Inferior parietal cortex (tissue), 1 donor: ENCODE measurements around the gene P3H2.
A peak's percentile ranks its signal among the peaks of the same experiment; 100 is the strongest.
"Not testable (repeated sequence)": the region's sequence is repeated elsewhere in the genome, so short reads cannot be mapped to it uniquely, and the experiment has no call there.

Experiments
- DNase-seq: peaks from one replicate; pipeline ENCODE4 v3.0.0-alpha.2; 2016; ENCODE audit errors: extremely low spot score

P3H2 gene, protein sequence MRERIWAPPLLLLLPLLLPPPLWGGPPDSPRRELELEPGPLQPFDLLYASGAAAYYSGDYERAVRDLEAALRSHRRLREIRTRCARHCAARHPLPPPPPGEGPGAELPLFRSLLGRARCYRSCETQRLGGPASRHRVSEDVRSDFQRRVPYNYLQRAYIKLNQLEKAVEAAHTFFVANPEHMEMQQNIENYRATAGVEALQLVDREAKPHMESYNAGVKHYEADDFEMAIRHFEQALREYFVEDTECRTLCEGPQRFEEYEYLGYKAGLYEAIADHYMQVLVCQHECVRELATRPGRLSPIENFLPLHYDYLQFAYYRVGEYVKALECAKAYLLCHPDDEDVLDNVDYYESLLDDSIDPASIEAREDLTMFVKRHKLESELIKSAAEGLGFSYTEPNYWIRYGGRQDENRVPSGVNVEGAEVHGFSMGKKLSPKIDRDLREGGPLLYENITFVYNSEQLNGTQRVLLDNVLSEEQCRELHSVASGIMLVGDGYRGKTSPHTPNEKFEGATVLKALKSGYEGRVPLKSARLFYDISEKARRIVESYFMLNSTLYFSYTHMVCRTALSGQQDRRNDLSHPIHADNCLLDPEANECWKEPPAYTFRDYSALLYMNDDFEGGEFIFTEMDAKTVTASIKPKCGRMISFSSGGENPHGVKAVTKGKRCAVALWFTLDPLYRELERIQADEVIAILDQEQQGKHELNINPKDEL

DNA sequence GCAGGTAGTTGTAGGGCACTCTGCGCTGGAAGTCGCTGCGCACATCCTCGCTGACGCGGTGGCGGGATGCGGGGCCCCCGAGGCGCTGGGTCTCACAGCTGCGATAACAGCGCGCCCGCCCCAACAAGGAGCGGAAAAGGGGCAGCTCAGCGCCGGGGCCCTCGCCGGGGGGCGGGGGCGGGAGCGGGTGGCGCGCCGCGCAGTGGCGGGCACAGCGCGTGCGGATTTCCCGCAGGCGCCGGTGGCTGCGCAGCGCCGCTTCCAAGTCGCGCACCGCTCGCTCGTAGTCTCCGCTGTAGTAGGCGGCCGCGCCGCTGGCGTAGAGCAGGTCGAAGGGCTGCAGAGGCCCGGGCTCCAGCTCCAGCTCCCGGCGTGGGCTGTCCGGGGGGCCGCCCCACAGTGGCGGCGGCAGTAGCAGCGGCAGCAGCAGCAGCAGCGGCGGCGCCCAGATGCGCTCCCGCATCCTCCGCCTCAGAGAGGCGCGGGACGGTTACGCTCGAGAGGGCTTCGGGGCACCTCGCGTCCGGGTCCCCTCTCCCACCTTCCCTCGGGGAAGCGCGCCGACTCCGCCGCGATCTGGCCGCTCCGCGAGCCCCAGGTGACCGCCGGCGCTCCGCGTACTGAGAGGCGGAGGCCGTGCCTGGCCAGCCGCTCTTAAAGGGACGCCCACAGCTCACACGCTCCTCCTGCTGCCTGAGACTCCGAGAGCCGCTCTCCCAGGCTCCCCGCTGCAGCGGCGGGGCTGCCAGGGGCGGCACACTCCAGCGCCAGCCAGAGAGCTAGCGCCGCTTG lies at the start of gene P3H2:
TSS of gene P3H2 (minus strand) at position 629 of the 792 bp plus-strand sequence. CDS start at position 463, 166 bp downstream.
- peak; percentile 79 for DNase-seq

DNA sequence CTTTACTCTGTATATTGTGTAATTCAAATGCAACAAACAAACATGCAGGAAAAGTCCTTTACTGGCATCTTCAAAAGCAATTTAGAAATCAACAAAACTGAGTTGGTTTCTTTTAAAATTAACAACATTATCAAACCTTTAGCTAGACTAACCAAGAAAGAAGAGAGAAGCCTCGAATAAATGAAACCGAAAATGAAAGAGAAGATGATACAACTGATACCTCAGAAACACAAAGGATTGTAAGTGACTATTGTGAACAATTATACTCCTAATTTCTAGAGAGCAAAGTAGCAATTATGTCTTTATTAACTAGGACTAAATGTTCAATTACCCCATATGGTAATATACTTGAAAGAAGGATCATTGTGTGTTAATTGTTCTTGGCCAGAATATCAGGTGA lies 49.2 kb upstream of the P3H2 start:
- no peak for DNase-seq

DNA sequence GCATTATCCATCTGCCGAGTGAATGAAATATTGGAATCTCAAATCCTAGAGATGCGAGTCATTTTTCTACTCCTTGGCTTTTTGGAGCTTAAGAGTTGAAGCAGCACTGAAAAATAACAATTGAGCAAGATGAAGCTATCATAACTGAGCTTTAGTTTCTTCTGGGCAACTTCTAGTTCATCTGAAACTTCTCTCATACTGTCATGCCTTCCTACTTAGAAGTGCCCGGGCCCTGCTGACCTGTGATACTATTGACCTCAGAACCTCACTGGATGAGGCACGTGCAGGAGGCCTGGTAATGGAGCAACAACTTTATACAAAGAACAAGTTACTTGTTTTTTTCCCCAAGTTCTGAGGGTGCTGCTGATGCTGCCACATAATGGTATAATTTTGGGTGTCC lies 48.5 kb upstream of the P3H2 start:
- DNase-seq, result no peak

- DNase-seq, result no peak
Observed at GRCh38 chr3:190167936-190168680, 47.4 kb upstream of the P3H2 start.

GRCh38 chr3:190166948-190167347 lies 46.3 kb upstream of the P3H2 start:
- no peak for DNase-seq

DNA sequence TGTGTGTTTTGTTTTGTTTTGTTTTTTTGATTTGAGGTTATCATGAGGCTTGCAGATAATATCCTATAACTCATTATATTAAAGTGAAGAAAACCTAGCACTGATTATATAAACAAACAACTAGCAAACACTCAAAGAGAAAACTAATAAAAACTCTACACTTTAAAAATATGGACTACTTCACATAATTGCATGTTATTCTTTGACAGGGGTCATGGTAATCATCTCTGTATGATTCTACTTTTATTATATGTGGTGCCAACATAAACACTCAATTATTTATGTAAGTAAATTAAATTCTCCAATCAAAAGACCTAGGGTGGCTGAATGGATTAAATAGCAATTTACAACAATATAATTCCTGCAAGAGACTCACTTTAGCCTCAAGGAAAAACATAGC lies 44.6 kb upstream of the P3H2 start:
- no peak for DNase-seq

DNA sequence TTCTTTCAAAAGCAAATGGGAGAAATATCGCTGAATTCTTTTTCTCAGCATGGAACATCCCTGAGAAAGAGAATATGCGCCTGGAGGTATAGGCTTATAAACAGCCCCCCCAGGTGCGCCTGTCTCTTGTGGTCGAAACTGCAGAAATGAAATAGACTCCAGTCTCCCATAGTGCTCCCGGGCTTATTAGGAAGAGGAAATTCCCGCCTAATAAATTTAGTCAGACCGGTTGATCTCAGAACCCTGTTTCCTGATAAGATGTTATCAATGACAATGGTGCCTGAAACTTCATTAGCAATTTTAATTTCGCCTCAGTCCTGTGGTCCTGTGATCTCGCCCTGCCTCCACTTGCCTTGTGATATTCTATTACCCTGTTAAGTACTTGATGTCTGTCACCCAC lies 41.3 kb upstream of the P3H2 start:
- DNase-seq, result not testable (repeated sequence)

DNA sequence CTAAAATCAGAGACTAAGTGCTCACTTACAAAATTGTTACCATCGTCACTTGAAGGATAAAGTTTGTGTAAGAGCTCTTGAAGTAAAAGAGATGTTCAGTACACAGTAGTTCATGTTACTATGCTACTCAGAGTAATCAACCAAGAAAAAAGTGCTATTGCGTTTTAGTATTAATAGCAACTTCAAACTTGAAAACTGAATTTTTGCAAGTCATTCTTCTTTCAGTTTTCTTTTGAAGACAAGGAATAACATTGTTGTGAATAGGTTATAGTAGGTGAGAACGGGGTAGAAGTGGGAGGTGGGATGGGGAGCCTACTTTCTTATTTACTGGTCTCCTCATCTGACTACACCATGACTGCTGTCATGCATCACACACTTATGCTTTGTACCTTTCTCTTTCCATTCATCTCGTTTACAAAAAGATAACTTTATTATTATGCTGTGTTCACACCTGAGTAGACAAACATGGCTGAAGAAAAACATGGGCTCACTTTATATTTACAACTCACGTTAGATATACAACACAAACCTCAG lies 39.3 kb upstream of the P3H2 start:
- DNase-seq, result no peak

DNA sequence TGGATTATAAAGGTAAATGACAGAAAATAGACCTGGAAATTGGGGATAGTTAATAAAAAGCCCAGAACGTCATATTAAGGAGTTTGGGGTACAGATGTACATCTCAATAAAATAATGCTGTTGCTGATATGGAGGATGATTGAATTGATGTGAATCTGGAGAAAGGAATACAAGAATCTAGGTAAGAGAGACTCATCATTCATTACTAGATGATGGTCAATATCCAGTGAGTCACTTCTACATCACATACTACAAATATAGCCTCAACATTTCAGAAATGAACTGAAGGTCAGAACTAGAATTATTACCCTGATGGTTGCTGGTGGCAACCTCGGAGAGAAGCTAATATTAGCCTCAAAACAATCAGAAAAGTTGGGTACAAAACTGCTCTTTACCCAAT lies 37.6 kb upstream of the P3H2 start:
- DNase-seq, result no peak

DNA sequence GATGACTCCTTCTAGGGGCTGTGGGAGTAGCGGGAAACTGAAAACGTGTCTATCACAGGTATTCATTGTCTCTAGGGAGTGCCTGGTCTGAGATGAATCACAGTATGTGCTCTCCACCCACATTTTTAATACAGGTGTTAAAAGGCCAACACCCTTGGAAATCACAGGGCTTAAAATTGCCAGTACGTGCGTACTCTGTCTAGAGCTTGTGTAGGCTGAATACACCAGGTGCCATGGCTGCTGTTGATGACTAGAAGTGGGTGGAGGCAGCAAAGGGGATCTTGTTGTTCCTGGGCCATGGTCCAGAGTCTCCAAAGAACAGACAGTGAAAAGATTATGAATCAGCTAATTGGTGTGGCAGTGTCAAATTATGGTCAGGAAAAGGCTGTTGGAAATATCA lies 35.1 kb upstream of the P3H2 start:
- DNase-seq, result no peak

DNA sequence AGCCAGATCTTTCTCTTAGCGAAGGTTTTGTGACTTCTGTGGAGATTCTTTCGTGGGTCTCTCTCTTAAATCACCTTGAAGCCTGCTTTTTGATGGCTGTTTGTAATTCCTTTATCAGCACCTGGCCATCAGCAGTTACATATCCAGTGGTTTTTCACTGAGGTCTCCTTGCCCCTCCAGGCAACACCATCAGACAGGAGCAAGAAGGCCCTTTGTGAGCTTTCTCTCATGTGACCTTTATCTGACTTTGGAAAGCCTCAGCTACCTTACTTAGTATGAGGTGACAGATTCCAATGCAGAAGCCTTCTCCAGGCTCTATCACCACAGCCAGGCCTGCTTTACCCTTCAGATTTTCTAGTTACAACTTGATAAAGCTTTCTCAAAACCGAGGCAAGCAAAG lies 30.0 kb upstream of the P3H2 start:
- DNase-seq, result no peak

DNA sequence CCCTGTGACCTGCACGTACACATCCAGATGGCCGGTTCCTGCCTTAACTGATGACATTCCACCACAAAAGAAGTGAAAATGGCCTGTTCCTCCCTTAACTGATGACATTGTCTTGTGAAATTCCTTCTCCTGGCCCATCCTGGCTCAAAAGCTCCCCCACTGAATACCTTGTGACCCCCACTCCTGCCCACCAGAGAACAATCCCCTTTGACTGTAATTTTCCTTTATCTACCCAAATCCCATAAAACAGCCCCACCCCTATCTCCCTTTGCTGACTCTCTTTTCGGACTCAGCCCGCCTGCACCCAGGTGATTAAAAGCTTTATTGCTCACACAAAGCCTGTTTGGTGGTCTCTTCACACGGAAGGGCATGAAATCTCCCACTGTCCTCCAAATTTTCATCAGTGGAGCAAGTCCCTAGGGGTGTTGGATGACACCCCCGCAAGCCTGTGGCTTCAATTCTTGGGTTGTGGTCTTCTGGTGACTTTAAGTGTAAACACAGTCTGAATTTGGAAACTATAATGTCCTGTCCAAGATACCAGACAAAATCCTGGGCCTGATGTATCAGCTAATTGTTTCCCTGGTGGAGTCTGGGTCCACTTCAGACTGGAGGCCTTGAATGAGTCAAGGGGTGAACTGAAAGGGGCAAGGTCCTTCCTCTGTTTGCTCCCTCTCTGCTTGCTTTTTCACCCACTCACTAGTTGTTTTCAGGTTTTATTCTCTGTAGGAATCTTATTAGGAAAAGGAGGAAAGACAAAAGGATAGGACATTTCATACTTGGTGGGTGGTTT lies 29.3 kb upstream of the P3H2 start:
- not testable (repeated sequence) for DNase-seq

DNA sequence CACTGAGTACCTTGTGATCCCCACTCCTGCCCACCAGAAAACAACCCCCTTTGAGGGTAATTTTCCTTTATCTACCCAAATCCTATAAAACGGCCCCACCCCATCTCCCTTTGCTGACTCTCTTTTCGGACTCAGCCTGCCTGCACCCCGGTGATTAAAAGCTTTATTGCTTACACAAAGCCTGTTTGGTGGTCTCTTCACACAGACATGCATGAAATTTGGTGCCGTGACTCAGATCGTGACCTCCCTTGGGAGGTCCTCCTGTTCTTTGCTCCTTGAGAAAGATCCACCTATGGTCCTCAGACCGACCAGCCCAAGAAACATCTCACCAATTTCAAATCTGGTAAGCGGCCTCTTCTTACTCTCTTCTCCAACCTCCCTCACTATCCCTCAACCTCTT lies 24.1 kb upstream of the P3H2 start:
- not testable (repeated sequence) for DNase-seq

DNA sequence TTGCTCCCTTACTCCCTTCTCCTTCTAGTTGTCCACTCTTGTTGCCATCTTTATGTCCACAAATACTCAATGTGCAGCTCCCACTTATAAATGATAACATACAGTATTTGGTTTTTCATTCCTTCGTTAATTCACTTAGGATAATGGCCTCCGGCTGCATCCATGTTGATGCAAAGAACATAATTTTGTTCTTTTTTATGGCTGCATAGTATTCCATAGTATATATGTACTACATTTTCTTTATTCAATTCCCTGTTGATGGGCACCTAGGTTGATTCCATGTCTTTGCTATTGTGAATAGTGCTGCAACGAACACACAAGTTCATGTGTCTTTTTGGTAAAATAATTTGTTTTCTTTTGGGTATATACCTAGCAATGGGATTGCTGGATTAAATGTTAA lies 21.3 kb upstream of the P3H2 start:
- DNase-seq, result no peak

GRCh38 chr3:190139365-190139764 lies 18.7 kb upstream of the P3H2 start:
- no peak for DNase-seq

GRCh38 chr3:190132371-190132770 lies 11.7 kb upstream of the P3H2 start:
- no peak for DNase-seq

DNA sequence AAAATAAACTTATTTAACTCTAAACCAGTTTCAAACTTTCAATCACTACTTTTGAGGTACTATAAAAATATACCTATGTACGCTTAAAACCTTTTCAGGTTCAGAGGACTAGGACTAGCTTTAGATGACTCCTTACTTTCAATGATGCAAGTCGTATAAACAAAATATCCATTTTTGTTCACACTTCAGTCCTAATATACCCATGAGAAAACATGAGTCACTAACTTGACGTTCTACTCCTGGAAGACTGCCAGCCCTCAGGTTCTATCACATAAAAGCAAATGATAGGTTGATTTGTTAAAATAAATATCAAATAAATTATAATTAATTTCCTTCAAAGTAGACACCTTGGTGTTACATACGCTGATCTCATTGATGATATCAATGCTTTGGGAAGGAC lies 10.6 kb upstream of the P3H2 start:
- DNase-seq, result no peak

DNA sequence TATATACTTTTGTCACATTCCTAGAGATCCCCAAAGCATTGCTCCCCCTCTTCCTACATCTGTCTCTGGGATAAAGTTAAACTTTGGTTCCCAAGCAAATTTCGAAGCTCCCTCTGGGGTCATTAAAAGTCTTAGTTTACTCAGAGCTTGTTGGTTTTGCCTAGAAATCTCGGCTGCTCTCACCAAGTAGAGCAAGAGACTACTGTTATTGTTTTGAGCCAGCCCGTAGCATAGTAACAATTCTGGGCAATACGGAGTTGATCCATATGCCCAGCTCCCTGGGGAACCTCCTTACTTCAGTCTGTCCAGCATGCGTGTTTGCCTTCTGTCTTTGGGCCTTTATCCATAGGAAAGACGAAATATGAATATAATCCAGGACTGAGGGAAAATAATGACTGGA lies 10.0 kb upstream of the P3H2 start:
- DNase-seq, result no peak

- DNase-seq, result no peak
Observed at GRCh38 chr3:190130037-190130436, 9.3 kb upstream of the P3H2 start.

DNA sequence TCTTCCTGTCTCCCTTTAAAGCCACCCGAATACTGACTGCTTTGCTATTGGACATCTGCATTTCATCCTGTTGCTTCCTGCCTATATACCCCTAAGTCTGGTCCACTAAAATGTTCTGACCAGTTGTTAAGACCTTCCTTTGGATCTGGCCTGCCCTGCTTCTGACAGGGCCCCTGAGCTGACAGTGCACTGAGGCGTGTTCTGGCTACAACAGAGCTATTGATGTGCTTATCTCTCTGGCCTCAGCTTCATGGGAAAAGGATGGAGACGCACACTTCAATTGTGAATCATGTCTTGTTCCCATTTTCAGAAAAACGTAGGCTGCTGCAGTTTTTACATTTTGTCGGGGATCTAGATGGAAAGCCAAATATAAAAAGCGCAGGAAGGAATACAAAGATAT lies 7.1 kb upstream of the P3H2 start:
- DNase-seq, result no peak

DNA sequence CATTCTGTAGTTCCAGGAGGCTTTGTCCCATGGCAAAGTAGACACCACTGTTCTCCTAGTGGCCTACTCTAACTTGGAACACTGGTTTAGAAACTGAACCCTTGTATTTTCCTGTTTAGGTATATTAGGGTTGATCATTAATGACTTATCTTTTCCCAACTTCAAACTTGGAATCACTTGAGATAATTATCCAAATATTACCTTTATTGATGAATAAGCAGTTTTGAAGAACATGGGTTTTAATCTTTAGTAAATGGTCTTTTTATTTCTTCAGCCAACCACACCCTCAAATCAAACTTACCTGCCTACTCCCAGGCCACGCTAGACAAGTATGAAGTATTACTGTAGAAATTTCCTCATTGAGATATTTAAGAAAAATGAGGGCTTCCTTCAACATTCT lies 6.5 kb upstream of the P3H2 start:
- DNase-seq, result no peak
